ENCODE results near the gene PLK5.
"Not testable (repeated sequence)": the region's sequence is repeated elsewhere in the genome, so short reads cannot be mapped to it uniquely, and the experiment has no call there.

Gene PLK5

GRCh38 chr19:1526979-1527649, 3.2 kb downstream of the PLK5 start:
- DNase-seq, result no peak

- no peak for DNase-seq
Observed at GRCh38 chr19:1527650-1528309, 3.9 kb downstream of the PLK5 start.

- DNase-seq, result no peak
Observed at GRCh38 chr19:1528596-1529429, 4.9 kb downstream of the PLK5 start.

GRCh38 chr19:1529430-1529816, 5.5 kb downstream of the PLK5 start:
- no peak for DNase-seq

GRCh38 chr19:1530856-1531255, 7.0 kb downstream of the PLK5 start:
- DNase-seq, result not testable (repeated sequence)

- DNase-seq, result no peak
Observed at GRCh38 chr19:1531587-1531986, 7.7 kb downstream of the PLK5 start.

- no peak for DNase-seq
Observed at GRCh38 chr19:1532003-1532402, 8.1 kb downstream of the PLK5 start.

- DNase-seq, result no peak
Observed at GRCh38 chr19:1533510-1534150, 9.8 kb downstream of the PLK5 start.

GRCh38 chr19:1534972-1535371, 11.1 kb downstream of the PLK5 start:
- no peak for DNase-seq

- not testable (repeated sequence) for DNase-seq
Observed at GRCh38 chr19:1535699-1536098, 11.8 kb downstream of the PLK5 start.

- DNase-seq, result no peak
Observed at GRCh38 chr19:1538978-1539377, 15.1 kb downstream of the PLK5 start.

GRCh38 chr19:1539749-1540148, 15.9 kb downstream of the PLK5 start:
- DNase-seq, result not testable (repeated sequence)

GRCh38 chr19:1540365-1540925, 16.6 kb downstream of the PLK5 start:
- DNase-seq, result no peak

- DNase-seq, result no peak
Observed at GRCh38 chr19:1549332-1549945, 25.6 kb downstream of the PLK5 start.

- DNase-seq, result no peak
Observed at GRCh38 chr19:1551068-1552040, 27.5 kb downstream of the PLK5 start.

- no peak for DNase-seq
Observed at GRCh38 chr19:1553415-1553814, 29.5 kb downstream of the PLK5 start.

- no peak for DNase-seq
Observed at GRCh38 chr19:1554968-1555367, 31.1 kb downstream of the PLK5 start.

GRCh38 chr19:1555487-1556389, 31.9 kb downstream of the PLK5 start:
- DNase-seq, result no peak

- no peak for DNase-seq
Observed at GRCh38 chr19:1556390-1557070, 32.7 kb downstream of the PLK5 start.

- DNase-seq, result no peak
Observed at GRCh38 chr19:1558552-1558951, 34.7 kb downstream of the PLK5 start.
